HepG2 (cell line): Measurements from ENCODE around the gene SLC25A47. TPM values are rescaled to one million over a fixed set of nuclear protein-coding genes. Genes with fewer than 3 reads are reported as not detected.

ENCODE experiments used
- CBX1 ChIP-seq: IDR thresholded peaks from one replicate; pipeline ENCODE4 v1.6.1; 2016; ENCODE audit warnings: antibody characterized with exemption, low read depth
- HOXD1 ChIP-seq: sonication (generic); formaldehyde crosslinking; IDR thresholded peaks from 2 replicates; pipeline ENCODE4 v1.5.0; 2020; ENCODE audit warnings: missing genetic modification reagents
- KAT2B ChIP-seq: fragments of 150-350 bp; IDR thresholded peaks from 2 replicates; pipeline ENCODE4 v1.6.1; 2014; ENCODE audit warnings: low read depth, low read length, borderline replicate concordance
- MED1 ChIP-seq: sonication (generic); formaldehyde crosslinking; IDR thresholded peaks from 2 replicates; pipeline ENCODE4 v1.4.0; 2020; ENCODE audit warnings: missing genetic modification reagents
- RBAK ChIP-seq: sonication (generic); formaldehyde crosslinking; IDR thresholded peaks from 2 replicates; pipeline ENCODE4 v1.5.1; 2020; ENCODE audit warnings: mild to moderate bottlenecking, missing genetic modification reagents
- REL ChIP-seq: sonication (generic); formaldehyde crosslinking; conservative IDR thresholded peaks from 2 replicates; pipeline ENCODE4 v1.8.0; 2022; ENCODE audit warnings: mild to moderate bottlenecking, missing genetic modification reagents, moderate library complexity
- SATB2 ChIP-seq: sonication (generic); formaldehyde crosslinking; IDR thresholded peaks from 2 replicates; pipeline ENCODE4 v1.5.0; 2020; ENCODE audit warnings: missing genetic modification reagents
- THAP11 ChIP-seq: IDR thresholded peaks from 2 replicates; pipeline ENCODE4 v1.6.1; 2016; ENCODE audit warnings: missing biosample characterization, missing genetic modification reagents
- ZFP82 ChIP-seq: sonication (generic); formaldehyde crosslinking; IDR thresholded peaks from 2 replicates; pipeline ENCODE4 v1.5.1; 2020; ENCODE audit warnings: mild to moderate bottlenecking, missing genetic modification reagents, borderline replicate concordance
- ZFYVE20 ChIP-seq: sonication (generic); formaldehyde crosslinking; IDR thresholded peaks from 2 replicates; pipeline ENCODE4 v1.8.0; 2023; ENCODE audit warnings: low read depth, mild to moderate bottlenecking, moderate library complexity, missing genetic modification reagents, borderline replicate concordance
- ZMAT3 ChIP-seq: sonication (generic); formaldehyde crosslinking; conservative IDR thresholded peaks from 2 replicates; pipeline ENCODE4 v1.7.0; 2021; ENCODE audit warnings: missing genetic modification reagents
- ZNF3 ChIP-seq: IDR thresholded peaks from 2 replicates; pipeline ENCODE4 v1.7.0; 2017; ENCODE audit warnings: inconsistent platforms
- ZNF552 ChIP-seq: sonication (generic); formaldehyde crosslinking; IDR thresholded peaks from 2 replicates; pipeline ENCODE4 v1.9.0; 2022; ENCODE audit warnings: missing genetic modification reagents, mild to moderate bottlenecking, borderline replicate concordance
- ZNF766 ChIP-seq: sonication (generic); formaldehyde crosslinking; IDR thresholded peaks from 2 replicates; pipeline ENCODE4 v1.5.0; 2020; ENCODE audit warnings: missing genetic modification reagents, borderline replicate concordance
- polyA plus RNA-seq, 8 experiments: library from polyadenylated mRNA; depleted of rRNA in 3 of 8; stranded (reverse) in 7 of 8; unstranded in 1 of 8; fragments of >200 nt; fragmentation: Illumina TruSeq in 4 of 8; extraction: Trizol in 4 of 8; gene quantifications; 2 replicates each; pipeline versions ENCODE4 v1.2.1 to v1.2.3, GENCODE V29; 2011 to 2016; ENCODE audit warnings: low read depth in 4 of 8, missing spikeins in 1 of 8, mixed read lengths in 1 of 8; ENCODE audit not compliant: insufficient read depth in 1 of 8
- total RNA-seq, 5 experiments: library from RNA; depleted of rRNA; stranded (reverse); fragments of >200 nt; fragmentation: Illumina TruSeq; extraction: Trizol; gene quantifications; 2 replicates each; pipeline ENCODE4 v1.2.3, GENCODE V29; 2016; ENCODE audit warnings: low read depth in 1 of 5
- TF ChIP-seq, protein P1 (sequence below): sonication (generic); formaldehyde crosslinking; IDR thresholded peaks from 2 replicates; pipeline ENCODE4 v1.4.0; 2020; ENCODE audit warnings: mild to moderate bottlenecking, missing genetic modification reagents
- TF ChIP-seq, protein P2 (sequence below), 2 experiments: fragments of 450-650 bp in 1 of 2; sonication (generic) in 1 of 2; formaldehyde crosslinking in 1 of 2; IDR thresholded peaks; 2 replicates each; pipeline versions ENCODE4 v1.6.1 to v1.8.0; 2016 to 2022; ENCODE audit warnings: antibody characterized with exemption in 1 of 2, mild to moderate bottlenecking in 1 of 2, missing genetic modification reagents in 1 of 2
- TF ChIP-seq, protein P3 (sequence below): IDR thresholded peaks from 2 replicates; pipeline ENCODE4 v1.6.1; 2018; ENCODE audit warnings: missing genetic modification reagents

SLC25A47 gene
- total and polyA plus RNA-seq, 2 of the 13 experiments (the other 11 are each of a cell fraction or from before 2014, with no cell fraction given) = 1.0 to 1.7 TPM

DNA sequence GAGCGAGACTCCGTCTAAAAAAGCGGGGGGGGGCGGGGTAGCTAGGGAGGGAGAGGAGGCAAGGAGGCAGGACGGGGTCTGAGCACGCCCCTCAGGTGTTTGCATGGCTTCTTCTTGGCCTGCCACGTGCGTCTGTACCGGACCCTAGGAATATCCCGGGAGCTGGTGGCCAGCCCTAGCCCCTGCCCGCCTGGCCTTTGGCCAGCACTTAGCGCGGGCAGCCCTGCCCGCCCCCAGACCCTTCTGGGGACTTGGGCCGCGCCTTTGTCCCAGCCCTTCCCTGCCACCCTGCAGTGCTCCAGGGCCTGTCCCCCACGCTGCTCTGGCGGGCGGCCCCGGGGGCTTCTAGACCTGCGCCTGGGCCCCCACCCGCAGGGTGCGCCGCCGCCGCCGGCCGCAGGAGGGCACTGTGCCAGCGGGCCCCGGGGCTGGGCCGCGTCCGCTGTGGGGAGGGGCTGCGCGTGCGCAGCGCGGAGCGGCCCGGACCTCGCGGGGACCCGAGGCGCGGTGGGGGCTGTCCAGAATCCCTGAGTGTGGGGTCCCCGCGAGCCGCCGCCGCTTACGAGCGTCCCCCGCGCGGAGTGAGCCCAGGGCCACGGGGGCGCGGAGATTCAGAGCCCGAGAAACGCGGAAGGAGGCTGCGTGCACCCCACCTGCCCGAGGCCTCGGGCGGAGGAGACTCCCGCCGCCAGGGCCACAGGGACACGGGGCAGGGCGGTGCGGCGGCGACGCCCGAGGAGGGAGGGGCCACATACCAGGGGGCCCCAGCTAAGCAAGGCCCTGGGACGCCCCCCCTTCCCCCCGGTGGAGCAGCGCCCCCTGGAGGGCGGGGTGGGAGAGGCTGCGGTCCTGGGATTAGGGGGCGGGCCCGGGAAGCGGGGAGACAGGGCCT is 37.9 kb upstream of the SLC25A47 start (continued):
- TF ChIP-seq ZNF552 (CRISPR knock-in tag) (peak; percentile 15; the same call in 1 of the 2 replicates), RBAK (no peak), ZFYVE20 (CRISPR knock-in tag) (no peak; the same call in 1 of the 2 replicates), HOXD1 (CRISPR knock-in tag) (0 out of 2 replicates have a peak, but pooled peaks have one; percentile 27), ZMAT3 (CRISPR knock-in tag) (peak; percentile 75; the same call in 1 of the 2 replicates), KAT2B (no peak), REL (CRISPR knock-in tag) (peak; percentile 75; the same call in 1 of the 2 replicates), SATB2 (no peak), MED1 (CRISPR knock-in tag) (peak; percentile 57; the same call in 1 of the 2 replicates), ZNF3 (CRISPR knock-in tag) (no peak), CBX1 (peak; percentile 43), ZNF766 (CRISPR knock-in tag) (0 out of 2 replicates have a peak, but pooled peaks have one; percentile 82), ZFP82 (CRISPR knock-in tag) (no peak), THAP11 (CRISPR knock-in tag) (0 out of 2 replicates have a peak, but pooled peaks have one; percentile 31)
- TF ChIP-seq, protein P1, sequence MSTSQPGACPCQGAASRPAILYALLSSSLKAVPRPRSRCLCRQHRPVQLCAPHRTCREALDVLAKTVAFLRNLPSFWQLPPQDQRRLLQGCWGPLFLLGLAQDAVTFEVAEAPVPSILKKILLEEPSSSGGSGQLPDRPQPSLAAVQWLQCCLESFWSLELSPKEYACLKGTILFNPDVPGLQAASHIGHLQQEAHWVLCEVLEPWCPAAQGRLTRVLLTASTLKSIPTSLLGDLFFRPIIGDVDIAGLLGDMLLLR (CRISPR knock-in tag) = peak; percentile 74; the same call in 1 of the 2 replicates
- TF ChIP-seq, protein P2, sequence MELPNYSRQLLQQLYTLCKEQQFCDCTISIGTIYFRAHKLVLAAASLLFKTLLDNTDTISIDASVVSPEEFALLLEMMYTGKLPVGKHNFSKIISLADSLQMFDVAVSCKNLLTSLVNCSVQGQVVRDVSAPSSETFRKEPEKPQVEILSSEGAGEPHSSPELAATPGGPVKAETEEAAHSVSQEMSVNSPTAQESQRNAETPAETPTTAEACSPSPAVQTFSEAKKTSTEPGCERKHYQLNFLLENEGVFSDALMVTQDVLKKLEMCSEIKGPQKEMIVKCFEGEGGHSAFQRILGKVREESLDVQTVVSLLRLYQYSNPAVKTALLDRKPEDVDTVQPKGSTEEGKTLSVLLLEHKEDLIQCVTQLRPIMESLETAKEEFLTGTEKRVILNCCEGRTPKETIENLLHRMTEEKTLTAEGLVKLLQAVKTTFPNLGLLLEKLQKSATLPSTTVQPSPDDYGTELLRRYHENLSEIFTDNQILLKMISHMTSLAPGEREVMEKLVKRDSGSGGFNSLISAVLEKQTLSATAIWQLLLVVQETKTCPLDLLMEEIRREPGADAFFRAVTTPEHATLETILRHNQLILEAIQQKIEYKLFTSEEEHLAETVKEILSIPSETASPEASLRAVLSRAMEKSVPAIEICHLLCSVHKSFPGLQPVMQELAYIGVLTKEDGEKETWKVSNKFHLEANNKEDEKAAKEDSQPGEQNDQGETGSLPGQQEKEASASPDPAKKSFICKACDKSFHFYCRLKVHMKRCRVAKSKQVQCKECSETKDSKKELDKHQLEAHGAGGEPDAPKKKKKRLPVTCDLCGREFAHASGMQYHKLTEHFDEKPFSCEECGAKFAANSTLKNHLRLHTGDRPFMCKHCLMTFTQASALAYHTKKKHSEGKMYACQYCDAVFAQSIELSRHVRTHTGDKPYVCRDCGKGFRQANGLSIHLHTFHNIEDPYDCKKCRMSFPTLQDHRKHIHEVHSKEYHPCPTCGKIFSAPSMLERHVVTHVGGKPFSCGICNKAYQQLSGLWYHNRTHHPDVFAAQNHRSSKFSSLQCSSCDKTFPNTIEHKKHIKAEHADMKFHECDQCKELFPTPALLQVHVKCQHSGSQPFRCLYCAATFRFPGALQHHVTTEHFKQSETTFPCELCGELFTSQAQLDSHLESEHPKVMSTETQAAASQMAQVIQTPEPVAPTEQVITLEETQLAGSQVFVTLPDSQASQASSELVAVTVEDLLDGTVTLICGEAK (IDR thresholded peaks at IDR 0.05) = no peak
- TF ChIP-seq, protein P2 (CRISPR knock-in tag; IDR thresholded peaks at IDR 0.05) = peak; percentile 49; the same call in 1 of the 2 replicates
- TF ChIP-seq, protein P3, sequence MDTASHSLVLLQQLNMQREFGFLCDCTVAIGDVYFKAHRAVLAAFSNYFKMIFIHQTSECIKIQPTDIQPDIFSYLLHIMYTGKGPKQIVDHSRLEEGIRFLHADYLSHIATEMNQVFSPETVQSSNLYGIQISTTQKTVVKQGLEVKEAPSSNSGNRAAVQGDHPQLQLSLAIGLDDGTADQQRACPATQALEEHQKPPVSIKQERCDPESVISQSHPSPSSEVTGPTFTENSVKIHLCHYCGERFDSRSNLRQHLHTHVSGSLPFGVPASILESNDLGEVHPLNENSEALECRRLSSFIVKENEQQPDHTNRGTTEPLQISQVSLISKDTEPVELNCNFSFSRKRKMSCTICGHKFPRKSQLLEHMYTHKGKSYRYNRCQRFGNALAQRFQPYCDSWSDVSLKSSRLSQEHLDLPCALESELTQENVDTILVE = no peak
